Smooth muscle cell (in vitro differentiated cells): ENCODE results near the gene NDUFV1. TPM values are rescaled to one million over a fixed set of nuclear protein-coding genes. Genes with fewer than 3 reads are reported as not detected.

Source experiments
- DNase-seq: peaks from one replicate; lab custom pipeline; 2025; ENCODE audit not compliant: unreplicated experiment; lab: John Stamatoyannopoulos, UW
- H2AFZ ChIP-seq: fragments of 200-600 bp; sonication (generic); 2 replicates; pipeline ENCODE4 v1.6.0; 2016; ENCODE audit warnings: antibody characterized with exemption, low read depth, mild to moderate bottlenecking
- H3F3A ChIP-seq: fragments of 200-600 bp; sonication (generic); 2 replicates; pipeline ENCODE4 v1.6.0; 2017; ENCODE audit warnings: antibody characterized with exemption, low read depth
- H3K27ac ChIP-seq: fragments of 200-600 bp; sonication (generic); 2 replicates; pipeline ENCODE4 v1.5.1; 2016; ENCODE audit warnings: low read depth, mild to moderate bottlenecking
- H3K27me3 ChIP-seq: fragments of 200-600 bp; sonication (generic); 2 replicates; pipeline ENCODE4 v1.6.1; 2016; ENCODE audit warnings: low read depth, mild to moderate bottlenecking
- H3K36me3 ChIP-seq: fragments of 200-600 bp; sonication (generic); 2 replicates; pipeline ENCODE4 v1.5.1; 2016; ENCODE audit warnings: low read depth
- H3K4me1 ChIP-seq: fragments of 200-600 bp; sonication (generic); 2 replicates; pipeline ENCODE4 v1.5.1; 2016; ENCODE audit warnings: low read depth
- H3K4me2 ChIP-seq: fragments of 200-600 bp; sonication (generic); 2 replicates; pipeline ENCODE4 v1.6.0; 2016; ENCODE audit warnings: mild to moderate bottlenecking
- H3K4me3 ChIP-seq: fragments of 200-600 bp; sonication (generic); 2 replicates; pipeline ENCODE4 v1.5.1; 2016; ENCODE audit warnings: mild to moderate bottlenecking
- H3K79me2 ChIP-seq: fragments of 200-600 bp; sonication (generic); 2 replicates; pipeline ENCODE4 v1.6.0; 2016; ENCODE audit warnings: low read depth, mild to moderate bottlenecking
- H3K9ac ChIP-seq: fragments of 200-600 bp; sonication (generic); 2 replicates; pipeline ENCODE4 v1.6.0; 2016; ENCODE audit warnings: low read depth
- H3K9me3 ChIP-seq: fragments of 200-600 bp; sonication (generic); replicated peaks from 2 replicates; pipeline ENCODE4 v1.5.1; 2016; ENCODE audit warnings: low read depth
- H4K20me1 ChIP-seq: fragments of 200-600 bp; sonication (generic); 2 replicates; pipeline ENCODE4 v1.6.0; 2016; ENCODE audit warnings: low read depth
- CTCF ChIP-seq: fragments of 200-600 bp; sonication (generic); IDR thresholded peaks from 2 replicates; pipeline ENCODE4 v1.5.1; 2017; ENCODE audit warnings: borderline replicate concordance, mild to moderate bottlenecking, antibody characterized with exemption; ENCODE audit not compliant: insufficient read depth, poor library complexity, severe bottlenecking
- WGBS: methylation state at CpG from one replicate; pipeline ENCODE4 v1.1.7; 2016; ENCODE audit warnings: low lambda C conversion rate; 5-methylcytosine and 5-hydroxymethylcytosine counted together
- polyA plus RNA-seq: library from polyadenylated mRNA; unstranded; fragments of >200 nt; fragmentation: Nextera tagmentation; extraction: Ambion mirVana; gene quantifications from 2 replicates; pipeline ENCODE4 v1.2.1, GENCODE V29; 2016
- total RNA-seq: library from RNA; depleted of rRNA; stranded (reverse); fragments of >200 nt; gene quantifications from 2 replicates; pipeline ENCODE4 v1.2.3, GENCODE V29; 2014

The NDUFV1 gene
- total and polyA plus RNA-seq, 2 experiments from 2014 or later, result 111 to 201 TPM

GRCh38 chr11:67627812-67628624, 21.3 kb downstream of the NDUFV1 start:
- Histone ChIP-seq H3K4me3 (no peak overlapping the region), H3K79me2 (no peaks in the 10 kb centered on the region), H3F3A (no peaks in the 10 kb centered on the region), H3K36me3 (no peaks in the 10 kb centered on the region), H3K9me3 (no peaks in the 10 kb centered on the region), H3K27ac (no peak overlapping the region), H3K4me2 (no peak overlapping the region), H3K9ac (no peak overlapping the region), H2AFZ (no peak overlapping the region), H3K27me3 (no peaks in the 10 kb centered on the region), H4K20me1 (no peaks in the 10 kb centered on the region), H3K4me1 (no peaks in the 10 kb centered on the region)
- no peak for DNase-seq
- TF ChIP-seq CTCF, result no peak
- whole genome bisulfite sequencing, result 83% methylated on average over 15 of the region's 15 CpGs

- Histone ChIP-seq H3K4me3 (peak overlapping the region; percentile 72), H3K36me3 (no peaks in the 10 kb centered on the region), H2AFZ (no peak overlapping the region), H3K9ac (no peak overlapping the region), H3K27ac (no peak overlapping the region), H3K9me3 (no peaks in the 10 kb centered on the region), H3F3A (no peaks in the 10 kb centered on the region), H4K20me1 (no peaks in the 10 kb centered on the region), H3K4me2 (peak overlapping the region; percentile 89), H3K79me2 (no peaks in the 10 kb centered on the region), H3K4me1 (no peaks in the 10 kb centered on the region), H3K27me3 (no peaks in the 10 kb centered on the region)
- no peak for TF ChIP-seq CTCF
- 48% methylated on average over 25 of the region's 25 CpGs for WGBS
- DNase-seq, result no peak
Measured at GRCh38 chr11:67628710-67629385, 22.1 kb downstream of the NDUFV1 start.

- H3K27me3 ChIP-seq, result no peaks in the 10 kb centered on the region
- H3K9ac ChIP-seq, result peak within 1 kb of the TSS; percentile 57
- H3K4me3 ChIP-seq, result peak within 1 kb of the TSS; percentile 72
- H3K4me1 ChIP-seq, result no peaks in the 10 kb centered on the region
- WGBS, result under 1% methylated on average over 86 of the region's 102 CpGs
- no peaks in the 10 kb centered on the region for H3K79me2 ChIP-seq
- H3K4me2 ChIP-seq, result peak within 1 kb of the TSS; percentile 94
- H3K9me3 ChIP-seq, result no peaks in the 10 kb centered on the region
- peak; percentile 85 for TF ChIP-seq CTCF
- peak; percentile 65 for DNase-seq
- no peaks in the 10 kb centered on the region for H3K36me3 ChIP-seq
- H3K27ac ChIP-seq, result peak within 1 kb of the TSS; percentile 5
- no peaks in the 10 kb centered on the region for H4K20me1 ChIP-seq
- H2AFZ ChIP-seq, result peak within 1 kb of the TSS; percentile 73
- no peaks in the 10 kb centered on the region for H3F3A ChIP-seq
Measured at GRCh38 chr11:67629386-67630227, 22.9 kb downstream of the NDUFV1 start, which contains the start of gene NUDT8. Gene NUDT8, minus strand, starts transcription at chr11:67629937. Its CDS starts 26 bp downstream, at chr11:67629911.
